Measurements from ENCODE around the gene PRCC. TPM values are rescaled to one million over a fixed set of nuclear protein-coding genes. Genes with fewer than 3 reads are reported as not detected.

PRCC gene
- total and polyA plus RNA-seq, 2 of the 13 experiments (the other 11 are each of a cell fraction or from before 2014, with no cell fraction given): 24.2 to 40.5 TPM

DNA sequence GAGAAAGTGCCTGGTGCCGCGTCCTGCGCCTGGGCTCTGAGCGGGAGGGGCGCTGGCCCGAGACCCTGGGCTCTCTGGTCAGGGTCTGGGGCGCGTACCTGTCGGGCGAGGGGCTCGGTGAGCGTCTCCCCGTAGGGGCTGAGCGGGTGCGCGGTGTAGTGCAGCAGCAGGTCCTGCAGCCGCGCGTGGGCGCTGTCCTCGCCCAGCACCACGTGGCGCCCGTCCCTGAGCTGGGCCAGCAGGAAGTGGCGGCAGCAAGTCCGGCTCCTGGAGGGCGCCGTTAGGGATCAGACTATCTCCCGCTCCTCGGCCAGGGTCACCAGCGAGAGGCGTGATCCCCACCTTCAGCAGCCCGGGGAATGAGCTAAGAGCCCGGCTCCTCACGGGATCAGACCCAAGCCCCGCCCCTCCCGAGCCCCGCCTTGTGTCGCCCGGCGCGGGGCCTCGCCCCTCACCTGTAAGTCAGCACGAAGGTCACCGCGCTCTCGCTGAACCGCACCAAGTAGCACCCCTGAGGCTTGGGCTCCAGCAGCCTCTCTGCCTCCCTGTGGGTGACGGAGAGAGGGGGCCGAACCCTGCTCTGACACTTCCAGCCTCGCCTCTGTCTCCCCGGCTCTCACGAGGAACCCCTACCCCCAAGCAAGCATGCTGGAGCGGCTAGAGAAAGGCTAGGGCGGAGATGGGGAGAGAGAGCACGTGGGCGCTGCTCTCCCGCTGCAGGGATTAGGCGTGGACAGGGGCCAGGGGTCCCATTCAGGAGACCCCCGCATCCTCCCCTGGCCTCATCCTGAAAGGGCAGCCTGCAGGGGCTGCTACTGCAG lies 46.6 kb downstream of the PRCC start (continued):
- TF ChIP-seq, protein P1, sequence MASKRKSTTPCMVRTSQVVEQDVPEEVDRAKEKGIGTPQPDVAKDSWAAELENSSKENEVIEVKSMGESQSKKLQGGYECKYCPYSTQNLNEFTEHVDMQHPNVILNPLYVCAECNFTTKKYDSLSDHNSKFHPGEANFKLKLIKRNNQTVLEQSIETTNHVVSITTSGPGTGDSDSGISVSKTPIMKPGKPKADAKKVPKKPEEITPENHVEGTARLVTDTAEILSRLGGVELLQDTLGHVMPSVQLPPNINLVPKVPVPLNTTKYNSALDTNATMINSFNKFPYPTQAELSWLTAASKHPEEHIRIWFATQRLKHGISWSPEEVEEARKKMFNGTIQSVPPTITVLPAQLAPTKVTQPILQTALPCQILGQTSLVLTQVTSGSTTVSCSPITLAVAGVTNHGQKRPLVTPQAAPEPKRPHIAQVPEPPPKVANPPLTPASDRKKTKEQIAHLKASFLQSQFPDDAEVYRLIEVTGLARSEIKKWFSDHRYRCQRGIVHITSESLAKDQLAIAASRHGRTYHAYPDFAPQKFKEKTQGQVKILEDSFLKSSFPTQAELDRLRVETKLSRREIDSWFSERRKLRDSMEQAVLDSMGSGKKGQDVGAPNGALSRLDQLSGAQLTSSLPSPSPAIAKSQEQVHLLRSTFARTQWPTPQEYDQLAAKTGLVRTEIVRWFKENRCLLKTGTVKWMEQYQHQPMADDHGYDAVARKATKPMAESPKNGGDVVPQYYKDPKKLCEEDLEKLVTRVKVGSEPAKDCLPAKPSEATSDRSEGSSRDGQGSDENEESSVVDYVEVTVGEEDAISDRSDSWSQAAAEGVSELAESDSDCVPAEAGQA (IDR thresholded peaks at IDR 0.05; ENCODE audit: low read depth): no peak
- TF ChIP-seq, protein P1 (CRISPR knock-in tag; IDR thresholded peaks at IDR 0.05; ENCODE audit: borderline replicate concordance): no peak
- TF ChIP-seq, protein P2, sequence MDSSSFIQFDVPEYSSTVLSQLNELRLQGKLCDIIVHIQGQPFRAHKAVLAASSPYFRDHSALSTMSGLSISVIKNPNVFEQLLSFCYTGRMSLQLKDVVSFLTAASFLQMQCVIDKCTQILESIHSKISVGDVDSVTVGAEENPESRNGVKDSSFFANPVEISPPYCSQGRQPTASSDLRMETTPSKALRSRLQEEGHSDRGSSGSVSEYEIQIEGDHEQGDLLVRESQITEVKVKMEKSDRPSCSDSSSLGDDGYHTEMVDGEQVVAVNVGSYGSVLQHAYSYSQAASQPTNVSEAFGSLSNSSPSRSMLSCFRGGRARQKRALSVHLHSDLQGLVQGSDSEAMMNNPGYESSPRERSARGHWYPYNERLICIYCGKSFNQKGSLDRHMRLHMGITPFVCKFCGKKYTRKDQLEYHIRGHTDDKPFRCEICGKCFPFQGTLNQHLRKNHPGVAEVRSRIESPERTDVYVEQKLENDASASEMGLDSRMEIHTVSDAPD (CRISPR knock-in tag; IDR thresholded peaks at IDR 0.05): no peak; the same call in 1 of the 2 replicates
- TF ChIP-seq ZNF589 (CRISPR knock-in tag; conservative IDR thresholded peaks at IDR 0.05) (0 out of 2 replicates have a peak, but pooled peaks have one; percentile 34), ZSCAN25 (CRISPR knock-in tag; IDR thresholded peaks at IDR 0.05) (peak; percentile 62; the same call in 1 of the 2 replicates), NR2F1 (CRISPR knock-in tag; IDR thresholded peaks at IDR 0.05) (no peak), RORA (CRISPR knock-in tag; IDR thresholded peaks at IDR 0.05) (no peak), RARG (CRISPR knock-in tag; IDR thresholded peaks at IDR 0.05; ENCODE audit: low read depth) (no peak), TGIF2 (CRISPR knock-in tag; IDR thresholded peaks at IDR 0.05) (no peak), ZBTB20 (CRISPR knock-in tag; IDR thresholded peaks at IDR 0.05; ENCODE audit: borderline replicate concordance, low read depth) (peak; percentile 76; the same call in 1 of the 2 replicates), NR2F6 (IDR thresholded peaks at IDR 0.05) (no peak), NR2F6 (CRISPR knock-in tag; IDR thresholded peaks at IDR 0.05) (peak; percentile 59), ZNF788 (CRISPR knock-in tag; IDR thresholded peaks at IDR 0.05; ENCODE audit: borderline replicate concordance) (peak; percentile 85; the same call in 1 of the 2 replicates), MBNL3 (CRISPR knock-in tag; conservative IDR thresholded peaks at IDR 0.05) (no peak), ZNF672 (CRISPR knock-in tag; IDR thresholded peaks at IDR 0.05) (no peak), ZBTB3 (CRISPR knock-in tag; IDR thresholded peaks at IDR 0.05; ENCODE audit: borderline replicate concordance, low read depth) (peak; percentile 52; the same call in 1 of the 2 replicates), ZNF331 (CRISPR knock-in tag; IDR thresholded peaks at IDR 0.05) (peak; percentile 65), ZNF773 (CRISPR knock-in tag; IDR thresholded peaks at IDR 0.05; ENCODE audit: borderline replicate concordance) (0 out of 2 replicates have a peak, but pooled peaks have one; percentile 66), ZNF850 (CRISPR knock-in tag; conservative IDR thresholded peaks at IDR 0.05) (no peak)
- TF ChIP-seq, protein P3, sequence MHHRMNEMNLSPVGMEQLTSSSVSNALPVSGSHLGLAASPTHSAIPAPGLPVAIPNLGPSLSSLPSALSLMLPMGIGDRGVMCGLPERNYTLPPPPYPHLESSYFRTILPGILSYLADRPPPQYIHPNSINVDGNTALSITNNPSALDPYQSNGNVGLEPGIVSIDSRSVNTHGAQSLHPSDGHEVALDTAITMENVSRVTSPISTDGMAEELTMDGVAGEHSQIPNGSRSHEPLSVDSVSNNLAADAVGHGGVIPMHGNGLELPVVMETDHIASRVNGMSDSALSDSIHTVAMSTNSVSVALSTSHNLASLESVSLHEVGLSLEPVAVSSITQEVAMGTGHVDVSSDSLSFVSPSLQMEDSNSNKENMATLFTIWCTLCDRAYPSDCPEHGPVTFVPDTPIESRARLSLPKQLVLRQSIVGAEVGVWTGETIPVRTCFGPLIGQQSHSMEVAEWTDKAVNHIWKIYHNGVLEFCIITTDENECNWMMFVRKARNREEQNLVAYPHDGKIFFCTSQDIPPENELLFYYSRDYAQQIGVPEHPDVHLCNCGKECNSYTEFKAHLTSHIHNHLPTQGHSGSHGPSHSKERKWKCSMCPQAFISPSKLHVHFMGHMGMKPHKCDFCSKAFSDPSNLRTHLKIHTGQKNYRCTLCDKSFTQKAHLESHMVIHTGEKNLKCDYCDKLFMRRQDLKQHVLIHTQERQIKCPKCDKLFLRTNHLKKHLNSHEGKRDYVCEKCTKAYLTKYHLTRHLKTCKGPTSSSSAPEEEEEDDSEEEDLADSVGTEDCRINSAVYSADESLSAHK (CRISPR knock-in tag; IDR thresholded peaks at IDR 0.05; ENCODE audit: borderline replicate concordance): no peak
